A549 (cell line): ENCODE data around the gene REEP3. TPM values are rescaled to one million over a fixed set of nuclear protein-coding genes. Genes with fewer than 3 reads are reported as not detected.

ENCODE experiments used
- ATAC-seq, 2 experiments: fragments of 200-7000 bp in 1 of 2; fragments of >200 bp in 1 of 2; cut with Nextera tagmentation in 1 of 2; cut with Tn5 transposase in 1 of 2; 3 replicates each; pipeline versions ENCODE4 v1.8.0 to v1.9.1; 2018 to 2020; ENCODE audit warnings: mild to moderate bottlenecking in 1 of 2, moderate library complexity in 1 of 2
- CTCF ChIA-PET: fragments of 300-600 bp; sonication (Branson Sonifier 250); formaldehyde crosslinking; extraction: SDS; loops from one replicate; lab custom pipeline; 2021; ENCODE audit warnings: antibody characterized with exemption, inconsistent platforms; lab: Yijun Ruan, JAX
- POLR2A ChIA-PET: fragments of 350-600 bp; formaldehyde crosslinking; extraction: SDS; loops from one replicate; lab custom pipeline; 2021; ENCODE audit warnings: antibody characterized with exemption, inconsistent platforms; lab: Yijun Ruan, JAX
- DNase-seq, 2 experiments: peaks; one replicate each; pipeline versions ENCODE4 v3.0.0 to v3.0.0-alpha.2; 2011 to 2016; ENCODE audit warnings: low read depth in 1 of 2, low spot score in 1 of 2
- FAIRE-seq: peaks from 2 replicates; lab custom pipeline; 2011; peaks lifted over from hg19 to GRCh38; lab: Jason Lieb, UNC
- H3K27ac ChIP-seq, 2 experiments: fragments of >200 bp; sonication (Bioruptor Twin); formaldehyde crosslinking; 3 replicates each; pipeline ENCODE4 v1.5.1; 2016 to 2017
- H3K4me1 ChIP-seq: fragments of >200 bp; sonication (Bioruptor Twin); formaldehyde crosslinking; 3 replicates; pipeline ENCODE4 v1.6.1; 2016
- H3K4me2 ChIP-seq: fragments of >200 bp; sonication (Bioruptor Twin); formaldehyde crosslinking; 3 replicates; pipeline ENCODE4 v1.6.1; 2016
- H3K4me3 ChIP-seq: fragments of >200 bp; sonication (Bioruptor Twin); formaldehyde crosslinking; 3 replicates; pipeline ENCODE4 v1.5.1; 2016
- H3K9me3 ChIP-seq: fragments of >200 bp; sonication (Bioruptor Twin); formaldehyde crosslinking; 3 replicates; pipeline ENCODE4 v1.6.1; 2016
- ATOH8 ChIP-seq: fragments of 250-450 bp; sonication (Bioruptor Pico); IDR thresholded peaks from 2 replicates; pipeline ENCODE4 v1.5.0; 2020; ENCODE audit warnings: low read depth, mild to moderate bottlenecking, moderate library complexity
- CBX2 ChIP-seq: fragments of 200-600 bp; sonication (generic); IDR thresholded peaks from 2 replicates; pipeline ENCODE4 v1.6.1; 2016; ENCODE audit warnings: low read depth, mild to moderate bottlenecking, borderline replicate concordance
- CBX8 ChIP-seq: fragments of 200-600 bp; sonication (generic); IDR thresholded peaks from 2 replicates; pipeline ENCODE4 v1.6.1; 2016
- CHD2 ChIP-seq: fragments of 150-350 bp; IDR thresholded peaks from 2 replicates; pipeline ENCODE4 v1.6.1; 2014; ENCODE audit warnings: low read length; ENCODE audit not compliant: partially characterized antibody
- E2F6 ChIP-seq: IDR thresholded peaks from 2 replicates; pipeline ENCODE4 v1.6.1; 2012; ENCODE audit warnings: low read depth, borderline replicate concordance
- EP300 ChIP-seq, 2 experiments: fragments of >200 bp; sonication (Bioruptor Twin); formaldehyde crosslinking; IDR thresholded peaks; 2 replicates in 1 of 2; 3 replicates in 1 of 2; pipeline ENCODE4 v1.6.1; 2016 to 2017
- FOSL2 ChIP-seq, 2 experiments: fragments of 450-650 bp in 1 of 2; fragments of >200 bp in 1 of 2; sonication (Bioruptor Twin) in 1 of 2; formaldehyde crosslinking; IDR thresholded peaks; 2 replicates each; pipeline versions ENCODE4 v1.5.0 to v1.6.1; 2016 to 2020; ENCODE audit warnings: mild to moderate bottlenecking in 1 of 2, moderate library complexity in 1 of 2
- FOXS1 ChIP-seq: fragments of 250-450 bp; sonication (Bioruptor Pico); IDR thresholded peaks from 2 replicates; pipeline ENCODE4 v1.5.0; 2020; ENCODE audit warnings: mild to moderate bottlenecking, moderate library complexity
- HEYL ChIP-seq: fragments of 250-450 bp; sonication (Bioruptor Pico); IDR thresholded peaks from 2 replicates; pipeline ENCODE4 v1.8.0; 2021; ENCODE audit warnings: mild to moderate bottlenecking, moderate library complexity
- HOXA7 ChIP-seq: fragments of 250-450 bp; sonication (Bioruptor Pico); IDR thresholded peaks from 2 replicates; pipeline ENCODE4 v1.5.0; 2020; ENCODE audit warnings: mild to moderate bottlenecking, moderate library complexity
- KDM1A ChIP-seq: fragments of 200-600 bp; sonication (generic); IDR thresholded peaks from 2 replicates; pipeline ENCODE4 v1.6.1; 2016; ENCODE audit warnings: low read depth, mild to moderate bottlenecking
- KDM5A ChIP-seq: fragments of 200-600 bp; sonication (generic); IDR thresholded peaks from 2 replicates; pipeline ENCODE4 v1.6.1; 2016; ENCODE audit warnings: antibody characterized with exemption, mild to moderate bottlenecking
- MYC ChIP-seq: IDR thresholded peaks from 2 replicates; pipeline ENCODE4 v1.6.1; 2012; ENCODE audit warnings: mild to moderate bottlenecking, inconsistent platforms, low read length, improper control_type of control experiment, borderline replicate concordance
- PBX3 ChIP-seq: IDR thresholded peaks from 2 replicates; pipeline ENCODE4 v1.6.1; 2012
- POLR2A ChIP-seq: IDR thresholded peaks from 2 replicates; pipeline ENCODE4 v1.6.1; 2012; ENCODE audit warnings: mild to moderate bottlenecking, low read length
- RNF2 ChIP-seq: fragments of 200-600 bp; sonication (generic); IDR thresholded peaks from 2 replicates; pipeline ENCODE4 v1.6.1; 2016; ENCODE audit warnings: low read depth, mild to moderate bottlenecking, antibody characterized with exemption, moderate library complexity, borderline replicate concordance
- SREBF2 ChIP-seq: fragments of 450-650 bp; IDR thresholded peaks from 2 replicates; pipeline ENCODE4 v1.6.1; 2014; ENCODE audit warnings: mild to moderate bottlenecking, moderate library complexity
- TP53 ChIP-seq: fragments of 250-450 bp; sonication (Bioruptor Pico); IDR thresholded peaks from 2 replicates; pipeline ENCODE4 v1.5.0; 2021; ENCODE audit warnings: mild to moderate bottlenecking, moderate library complexity
- ZC3H11A ChIP-seq: fragments of 450-650 bp; IDR thresholded peaks from 2 replicates; pipeline ENCODE4 v1.6.1; 2014; ENCODE audit warnings: antibody characterized with exemption, mild to moderate bottlenecking
- ZNF302 ChIP-seq: fragments of 250-450 bp; sonication (Bioruptor Pico); IDR thresholded peaks from 2 replicates; pipeline ENCODE4 v1.9.0; 2021; ENCODE audit warnings: inconsistent platforms, mild to moderate bottlenecking, moderate library complexity
- WGBS: methylation state at CpG from one replicate; pipeline ENCODE4 v1.1.6; 2017; ENCODE audit errors: missing lambda C conversion rate; 5-methylcytosine and 5-hydroxymethylcytosine counted together
- polyA plus RNA-seq, 4 experiments: library from polyadenylated mRNA; depleted of rRNA in 3 of 4; stranded (reverse); fragments of >200 nt; fragmentation: RNase III in 1 of 4; extraction: RNeasy Plus Mini Kit Qiagen cat#74134 plus additional on column Dnase treatment in 1 of 4; gene quantifications; 2 replicates in 3 of 4; 3 replicates in 1 of 4; pipeline ENCODE4 v1.2.3, GENCODE V29; 2011 to 2017
- TF ChIP-seq, protein P1 (sequence below): fragments of 250-450 bp; sonication (Bioruptor Pico); IDR thresholded peaks from 2 replicates; pipeline ENCODE4 v1.5.0; 2021; ENCODE audit warnings: mild to moderate bottlenecking, moderate library complexity, borderline replicate concordance

The REEP3 gene
- polyA plus RNA-seq, 2 of the 4 experiments (the other 2 are of a cell fraction), result 19.6 to 35.8 TPM

DNA sequence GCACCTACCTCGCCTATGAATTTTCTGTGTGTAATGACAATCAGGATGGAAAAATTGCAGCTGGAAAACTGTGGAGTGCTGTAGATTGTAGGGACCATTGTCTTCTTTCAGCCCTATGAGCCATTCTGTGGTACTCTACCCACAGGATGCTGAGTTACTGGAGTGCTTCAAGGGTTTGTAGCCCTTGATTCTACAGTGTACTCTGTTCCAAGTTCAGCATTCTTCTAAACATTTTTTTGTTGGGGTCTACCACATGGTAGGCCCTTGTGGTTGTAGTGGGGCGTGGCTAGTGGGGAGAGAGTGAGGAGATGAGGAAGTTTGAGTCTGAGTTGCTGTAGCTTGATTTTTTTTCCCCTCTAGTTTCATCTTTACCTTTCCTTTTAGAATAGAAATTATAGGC lies 33.5 kb downstream of the REEP3 start:
- FAIRE-seq, result no peak
- ATAC-seq, result peak; percentile 60 to 68; a peak in 4 of 6 replicates

DNA sequence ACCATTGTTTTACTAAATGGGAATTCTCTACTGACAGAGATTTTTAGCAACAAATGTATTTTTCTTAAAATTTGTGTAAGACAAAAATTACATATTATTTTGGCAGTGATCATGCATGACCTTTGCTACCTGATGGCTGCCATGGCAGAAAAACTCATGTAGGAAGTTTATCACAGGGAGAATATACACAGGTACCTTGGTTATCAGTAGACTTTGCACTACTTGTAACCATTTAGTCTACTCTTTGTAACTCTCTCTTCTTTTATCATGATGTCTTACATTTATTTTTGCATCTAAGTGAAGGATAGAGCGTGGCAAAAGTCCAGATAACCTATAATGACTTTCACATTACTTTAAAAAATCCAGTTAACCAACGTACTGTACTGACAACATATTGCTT lies 34.1 kb downstream of the REEP3 start:
- ChIA-PET POLR2A (interaction anchor here (1.2 kb wide), 1 partner anchor 33 kb away, joined by 3 read pairs; no protein-coding TSS in a partner anchor), CTCF (no interaction called here)
- Histone ChIP-seq H3K9me3 (no peaks in the 10 kb centered on the region), H3K4me1 (peaks cover 24% of the 10 kb centered on the region), H3K4me3 (no peak overlapping the region), H3K4me2 (no peak overlapping the region), H3K27ac (no peak overlapping the region)
- TF ChIP-seq MYC (no peak), KDM1A (no peak), HOXA7 (CRISPR knock-in tag) (no peak), ATOH8 (CRISPR knock-in tag) (no peak), CBX2 (no peak)
- ATAC-seq (no peak), FAIRE-seq (no peak), DNase-seq (no peak)
- WGBS, result 91% methylated on average over 2 of the region's 2 CpGs

More for the DNA sequence above, 33.5 kb downstream of the REEP3 start:
- TF ChIP-seq, protein P1, sequence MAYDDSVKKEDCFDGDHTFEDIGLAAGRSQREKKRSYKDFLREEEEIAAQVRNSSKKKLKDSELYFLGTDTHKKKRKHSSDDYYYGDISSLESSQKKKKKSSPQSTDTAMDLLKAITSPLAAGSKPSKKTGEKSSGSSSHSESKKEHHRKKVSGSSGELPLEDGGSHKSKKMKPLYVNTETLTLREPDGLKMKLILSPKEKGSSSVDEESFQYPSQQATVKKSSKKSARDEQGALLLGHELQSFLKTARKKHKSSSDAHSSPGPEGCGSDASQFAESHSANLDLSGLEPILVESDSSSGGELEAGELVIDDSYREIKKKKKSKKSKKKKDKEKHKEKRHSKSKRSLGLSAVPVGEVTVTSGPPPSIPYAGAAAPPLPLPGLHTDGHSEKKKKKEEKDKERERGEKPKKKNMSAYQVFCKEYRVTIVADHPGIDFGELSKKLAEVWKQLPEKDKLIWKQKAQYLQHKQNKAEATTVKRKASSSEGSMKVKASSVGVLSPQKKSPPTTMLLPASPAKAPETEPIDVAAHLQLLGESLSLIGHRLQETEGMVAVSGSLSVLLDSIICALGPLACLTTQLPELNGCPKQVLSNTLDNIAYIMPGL (CRISPR knock-in tag), result no peak
- TF ChIP-seq CHD2, result no peak
- no peak for TF ChIP-seq E2F6
- TF ChIP-seq ZC3H11A, result no peak
- no peak for TF ChIP-seq KDM1A
- no peak for TF ChIP-seq RNF2
- TF ChIP-seq EP300 (IDR thresholded peaks at IDR 0.05), result no peak
- TF ChIP-seq ZNF302 (CRISPR knock-in tag), result no peak
- no peak for TF ChIP-seq KDM5A
- no peak for TF ChIP-seq SREBF2
- TF ChIP-seq TP53 (CRISPR knock-in tag), result no peak
- no peak for TF ChIP-seq CBX8
- TF ChIP-seq HEYL (CRISPR knock-in tag), result no peak
- no peak for TF ChIP-seq PBX3
- Histone ChIP-seq H3K9me3 (no peaks in the 10 kb centered on the region), H3K27ac (0 out of 6 replicates have a peak overlapping the region, but pooled peaks of 1 of the 2 experiments have one; percentile 30), H3K4me2 (peak overlapping the region; percentile 25; the same call in 1 of the 3 replicates), H3K4me1 (peaks cover 24% of the 10 kb centered on the region), H3K4me3 (no peak overlapping the region)
- ChIA-PET CTCF (interaction anchor here (1.0 kb wide), 1 partner anchor 27 kb away, joined by 3 read pairs; no protein-coding TSS in a partner anchor), POLR2A (interaction anchor here (1.2 kb wide), 1 partner anchor 33 kb away, joined by 3 read pairs; no protein-coding TSS in a partner anchor)
- peak in 1 of 2 experiments; percentile 15 for DNase-seq
- WGBS, result 89% methylated on average over 2 of the region's 2 CpGs

GRCh38 chr10:63558132-63558784 lies 37.1 kb downstream of the REEP3 start:
- H3K4me3 ChIP-seq, result no peak overlapping the region
- peaks cover 16% of the 10 kb centered on the region for H3K4me1 ChIP-seq
- no peak overlapping the region for H3K27ac ChIP-seq
- ChIA-PET CTCF (interaction anchor here (0.8 to 1.2 kb wide), 2 partner anchors 24 to 160 kb away, joined by 3 read pairs; no protein-coding TSS in a partner anchor), POLR2A (no interaction called here)
- no peak for TF ChIP-seq FOXS1 (CRISPR knock-in tag)
- no peak for TF ChIP-seq CBX8
- no peak for TF ChIP-seq POLR2A
- no peak for TF ChIP-seq SREBF2
- TF ChIP-seq FOSL2 (IDR thresholded peaks at IDR 0.05), result no peak
- no peak for TF ChIP-seq FOSL2 (CRISPR knock-in tag; IDR thresholded peaks at IDR 0.05)
- TF ChIP-seq E2F6, result no peak
- ATAC-seq, result no peak
- no peak for DNase-seq
- no peak for FAIRE-seq
- H3K4me2 ChIP-seq, result no peak overlapping the region
- no peaks in the 10 kb centered on the region for H3K9me3 ChIP-seq
- 94% methylated on average over 5 of the region's 5 CpGs for WGBS
